ENCODE data around the gene FAM168A.
A peak's percentile ranks its signal among the peaks of the same experiment; 100 is the strongest.

Gene FAM168A

GRCh38 chr11:73513707-73514106 lies 84.2 kb downstream of the FAM168A start:
- no peak overlapping the region for H3K4me3 ChIP-seq (ENCODE audit: low read length)
- peak; percentile 21 for DNase-seq (ENCODE audit: low read depth)
- TF ChIP-seq CTCF (IDR thresholded peaks at IDR 0.05; ENCODE audit: insufficient read depth, low read depth, low read length, missing control alignments): no peak

- DNase-seq (ENCODE audit: low read depth): no peak
- H3K4me3 ChIP-seq (ENCODE audit: low read length): no peak overlapping the region
- no peak for TF ChIP-seq CTCF (IDR thresholded peaks at IDR 0.05; ENCODE audit: insufficient read depth, low read depth, low read length, missing control alignments)
These were observed 87.0 kb downstream of the FAM168A start for GRCh38 chr11:73510877-73511276.

- no peak for DNase-seq (ENCODE audit: low read depth)
- H3K4me3 ChIP-seq (ENCODE audit: low read length): no peak overlapping the region
- TF ChIP-seq CTCF (IDR thresholded peaks at IDR 0.05; ENCODE audit: insufficient read depth, low read depth, low read length, missing control alignments): no peak
These were observed 87.8 kb downstream of the FAM168A start for GRCh38 chr11:73510106-73510505.

- no peak overlapping the region for H3K4me3 ChIP-seq (ENCODE audit: low read length)
- TF ChIP-seq CTCF (IDR thresholded peaks at IDR 0.05; ENCODE audit: insufficient read depth, low read depth, low read length, missing control alignments): no peak
- no peak for DNase-seq (ENCODE audit: low read depth)
These were observed 88.7 kb downstream of the FAM168A start for GRCh38 chr11:73509188-73509587.

- no peak for DNase-seq (ENCODE audit: low read depth)
- TF ChIP-seq CTCF (IDR thresholded peaks at IDR 0.05; ENCODE audit: insufficient read depth, low read depth, low read length, missing control alignments): no peak
- no peak overlapping the region for H3K4me3 ChIP-seq (ENCODE audit: low read length)
These were observed 89.4 kb downstream of the FAM168A start for GRCh38 chr11:73508243-73509176.

DNA sequence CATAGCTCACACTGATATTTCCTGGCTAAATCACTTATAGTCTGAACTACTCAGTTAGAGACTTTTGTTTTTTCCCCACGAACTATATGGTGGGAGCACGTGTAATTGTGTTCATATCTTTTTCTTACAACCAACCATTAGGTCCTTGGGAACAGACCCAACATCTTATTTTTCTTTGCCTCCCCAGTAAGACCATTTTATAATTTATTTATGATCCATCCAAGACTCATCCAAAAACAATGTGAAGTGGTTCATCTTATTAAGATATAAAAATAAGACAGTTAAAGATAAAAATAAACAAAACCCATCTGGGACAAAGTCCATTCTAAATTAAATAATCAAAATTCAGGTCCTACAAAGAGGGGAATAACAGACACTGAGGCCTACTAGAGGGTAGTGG lies 90.8 kb downstream of the FAM168A start:
- TF ChIP-seq CTCF (IDR thresholded peaks at IDR 0.05; ENCODE audit: insufficient read depth, low read depth, low read length, missing control alignments): no peak
- no peak for DNase-seq (ENCODE audit: low read depth)
- H3K4me3 ChIP-seq (ENCODE audit: low read length): no peak overlapping the region

DNA sequence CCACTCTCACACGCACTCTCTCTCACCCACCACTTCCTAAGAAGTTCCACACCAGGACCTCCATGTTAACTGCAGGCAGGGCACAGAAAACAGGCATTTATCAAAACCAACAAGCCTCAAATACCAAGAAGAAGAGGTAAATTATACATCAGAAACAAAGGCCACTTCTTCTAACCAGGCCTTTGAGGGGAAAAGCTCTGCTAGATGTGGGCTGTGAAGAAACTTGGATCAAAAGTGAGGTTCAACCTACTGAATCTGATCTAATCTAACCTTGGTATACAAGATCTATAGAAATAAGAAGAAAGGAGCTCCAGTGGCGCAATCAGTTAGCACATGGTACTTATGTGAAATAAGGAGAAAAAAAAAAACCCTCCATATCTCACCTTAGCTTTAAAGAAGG lies 91.9 kb downstream of the FAM168A start:
- no peak for TF ChIP-seq CTCF (IDR thresholded peaks at IDR 0.05; ENCODE audit: insufficient read depth, low read depth, low read length, missing control alignments)
- no peak for DNase-seq (ENCODE audit: low read depth)
- H3K4me3 ChIP-seq (ENCODE audit: low read length): no peak overlapping the region

All from epithelial cell of esophagus (primary cell).